Ecto neural progenitor cell (in vitro differentiated cells): ENCODE data around the gene TLE1.
"Not testable (repeated sequence)": the region's sequence is repeated elsewhere in the genome, so short reads cannot be mapped to it uniquely, and the experiment has no call there.

Source experiments
- DNase-seq: peaks from one replicate; pipeline ENCODE4 v3.0.0-alpha.2; 2018; ENCODE audit warnings: low spot score

TLE1 gene

DNA sequence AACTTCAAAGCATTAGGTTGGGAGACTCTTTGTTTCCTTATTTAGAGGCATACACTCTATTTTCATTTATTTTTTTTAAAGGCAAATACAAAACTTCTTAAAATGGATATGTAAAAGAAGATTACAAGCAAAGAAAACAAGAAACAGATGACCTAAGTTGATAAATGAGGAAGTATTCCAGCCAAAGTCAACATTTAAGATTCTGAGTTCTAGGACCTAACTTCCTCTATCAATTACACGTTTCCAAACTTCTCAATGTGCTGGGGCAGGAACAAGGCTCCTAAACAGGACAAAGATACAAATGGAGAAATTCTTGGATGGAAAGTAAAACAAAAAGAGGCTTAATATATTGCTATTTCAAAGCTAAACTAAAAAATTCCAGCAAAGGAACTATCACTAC lies 89.5 kb downstream of the TLE1 start:
- DNase-seq = no peak

DNA sequence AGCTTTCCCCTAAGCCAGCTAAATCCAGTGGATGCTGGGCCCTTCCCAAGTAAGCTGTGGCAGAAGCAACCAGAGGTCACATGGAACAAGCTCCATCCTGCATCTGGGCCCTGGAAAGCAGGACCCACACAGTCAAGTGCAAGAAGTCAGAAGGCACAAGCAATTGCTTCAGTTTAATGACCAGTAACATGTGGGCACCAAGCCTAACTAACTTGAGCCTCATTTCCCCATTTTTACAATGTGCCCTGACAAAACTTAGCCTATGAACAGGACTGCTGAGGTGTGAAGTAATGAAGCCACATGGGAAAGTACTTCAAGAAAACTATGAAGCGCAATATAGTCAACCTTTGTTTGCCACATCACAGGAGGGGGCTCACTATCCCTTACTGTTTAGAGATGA lies 90.5 kb downstream of the TLE1 start:
- DNase-seq = no peak

DNA sequence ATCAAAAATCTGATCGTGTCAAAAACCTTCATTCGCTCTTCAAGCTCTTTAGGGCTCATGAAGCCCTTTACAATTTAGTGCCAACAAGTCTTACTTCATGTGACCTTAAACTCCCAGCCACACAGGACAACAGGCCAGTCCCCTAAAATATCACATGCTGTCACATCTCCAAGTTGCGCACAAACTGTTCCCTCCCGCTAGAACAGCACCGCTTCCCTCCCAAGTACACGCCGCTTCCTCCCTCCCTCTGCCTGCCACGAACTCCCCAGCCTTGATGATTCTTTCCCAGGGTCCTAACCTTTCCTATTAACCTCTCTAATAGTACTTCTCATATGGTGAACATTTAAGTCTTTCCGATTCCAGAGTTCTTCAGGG lies 91.2 kb downstream of the TLE1 start:
- DNase-seq = no peak

DNA sequence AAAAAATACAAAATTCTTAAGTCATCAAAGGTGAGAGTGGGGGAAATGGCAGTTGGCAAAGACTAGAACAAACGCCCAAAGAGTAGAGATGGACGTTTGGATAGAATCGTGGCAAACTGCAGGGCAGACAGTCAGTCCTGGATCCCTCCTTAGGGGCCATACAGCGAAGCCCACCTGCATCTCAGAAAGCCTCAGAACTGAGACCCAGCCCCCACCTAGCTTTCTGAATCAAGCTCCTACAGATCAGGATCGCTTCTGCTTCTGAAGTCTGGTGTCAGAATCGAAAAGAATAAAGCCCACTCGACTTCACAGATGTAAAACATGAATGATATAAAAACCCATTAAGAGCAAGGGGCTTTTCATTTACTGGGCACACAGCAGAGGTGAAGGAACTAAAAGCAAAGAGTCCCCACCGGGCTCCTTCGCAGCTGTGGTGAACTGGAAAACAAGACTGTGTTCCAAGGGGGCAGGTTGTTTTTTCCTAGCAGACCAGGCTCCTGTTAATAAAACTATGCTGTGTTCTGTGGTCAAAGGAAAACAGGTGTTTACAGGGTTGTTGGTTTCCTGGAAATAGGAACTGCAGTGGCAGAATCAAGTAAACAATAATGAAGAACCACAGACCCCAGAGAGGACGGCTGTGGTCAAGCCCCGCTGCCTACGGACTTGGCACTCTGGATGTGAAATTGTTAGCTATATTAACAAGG lies 91.8 kb downstream of the TLE1 start:
- no peak for DNase-seq

DNA sequence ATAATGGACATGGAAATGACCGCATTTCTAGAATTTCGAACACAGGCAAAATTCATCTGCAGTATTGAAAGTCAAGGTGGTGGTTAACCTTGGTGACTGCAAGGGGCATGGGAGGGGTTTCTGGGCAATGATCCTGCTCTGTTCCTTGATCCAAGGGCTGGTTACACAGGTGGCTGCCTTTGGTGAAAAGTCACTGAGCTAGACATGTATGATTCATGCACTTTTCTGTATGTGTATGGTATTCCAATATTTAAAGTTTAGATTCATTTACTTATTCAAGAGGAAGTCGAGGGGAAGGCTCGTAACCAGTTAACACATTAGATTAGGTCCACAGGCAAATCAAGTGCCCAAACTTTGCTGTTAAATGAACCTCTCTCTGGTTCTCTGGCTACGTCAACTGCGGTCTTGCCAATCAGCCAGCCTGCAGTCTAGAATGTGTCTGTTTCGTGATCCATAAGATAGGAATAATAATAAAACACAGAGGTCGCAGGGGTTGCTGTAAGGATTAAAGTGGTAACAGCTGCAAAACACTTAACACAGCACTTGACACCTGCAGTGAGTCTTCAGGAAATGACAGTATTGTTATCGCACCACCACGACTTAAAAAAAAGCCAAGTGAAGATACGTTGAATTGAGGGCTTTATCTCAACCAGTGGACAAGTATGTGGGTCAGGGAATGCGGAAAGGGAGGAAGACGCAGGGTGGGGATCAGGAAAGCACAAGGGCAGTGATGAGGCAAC lies 92.5 kb downstream of the TLE1 start:
- DNase-seq = no peak

DNA sequence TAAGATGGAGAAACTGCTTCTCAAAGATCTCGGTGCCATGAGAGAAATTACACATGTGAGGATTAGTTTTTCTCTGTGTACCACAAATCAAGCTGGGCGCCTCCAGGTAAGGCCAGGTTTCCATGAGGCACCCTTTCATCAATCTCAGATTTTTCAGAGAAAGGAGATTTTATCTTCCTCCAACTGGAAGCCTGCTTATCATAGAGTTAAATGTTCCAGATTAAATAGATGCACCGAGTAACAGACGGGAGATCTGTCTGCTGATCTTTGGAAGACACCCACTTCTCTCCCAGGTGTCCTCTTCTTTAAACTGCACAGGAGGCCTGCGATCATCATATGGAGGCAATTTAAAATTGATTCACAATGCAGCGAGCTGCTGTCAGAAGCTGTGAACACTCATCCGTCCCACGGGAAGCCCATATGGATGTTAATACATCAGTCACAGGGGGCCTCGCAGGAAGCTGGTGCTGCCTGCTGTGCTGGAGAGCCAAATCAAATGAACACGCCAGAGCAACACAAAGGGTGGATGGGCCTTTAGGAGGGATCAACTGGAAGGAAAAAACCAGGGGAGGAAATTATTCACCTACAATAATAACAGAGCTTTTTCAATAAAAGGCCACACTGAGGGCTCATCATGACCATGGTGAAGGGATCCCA lies 93.3 kb downstream of the TLE1 start:
- no peak for DNase-seq

DNA sequence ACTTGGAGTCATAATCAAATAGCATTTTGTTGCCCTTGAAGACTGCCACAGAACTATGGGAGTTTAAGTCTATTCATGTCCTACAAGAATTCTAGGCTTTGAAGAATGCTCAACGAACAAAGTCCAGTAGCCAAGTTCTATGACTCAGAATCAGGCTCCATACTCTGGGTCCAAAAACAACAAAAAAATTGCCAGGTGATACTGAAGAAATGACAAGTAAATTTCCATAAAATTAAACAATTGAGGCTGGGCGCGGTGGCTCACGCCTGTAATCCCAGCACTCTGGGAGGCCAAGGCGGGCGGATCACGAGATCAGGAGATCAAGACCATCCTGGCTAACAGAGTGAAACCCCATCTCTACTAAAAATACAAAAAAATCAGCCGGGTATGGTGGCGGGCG lies 94.1 kb downstream of the TLE1 start:
- not testable (repeated sequence) for DNase-seq

DNA sequence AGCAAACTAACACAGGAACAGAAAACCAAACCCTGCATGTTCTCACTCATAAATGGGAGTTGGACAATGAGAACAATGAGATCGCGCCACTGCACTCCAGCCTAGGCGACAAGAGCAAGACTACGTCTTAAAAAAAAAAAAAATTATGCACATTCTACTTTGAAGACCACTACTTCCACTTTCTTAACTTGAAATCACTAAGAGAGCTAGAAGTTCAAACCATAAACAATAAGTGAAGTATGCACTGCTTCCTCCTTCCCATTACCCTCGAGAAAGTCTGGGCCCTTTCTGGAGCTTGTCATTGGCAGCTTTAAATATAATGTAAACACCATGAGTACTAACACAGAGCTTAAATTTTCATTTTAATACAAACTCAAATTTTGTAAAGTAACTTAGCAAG lies 94.9 kb downstream of the TLE1 start:
- DNase-seq = no peak

DNA sequence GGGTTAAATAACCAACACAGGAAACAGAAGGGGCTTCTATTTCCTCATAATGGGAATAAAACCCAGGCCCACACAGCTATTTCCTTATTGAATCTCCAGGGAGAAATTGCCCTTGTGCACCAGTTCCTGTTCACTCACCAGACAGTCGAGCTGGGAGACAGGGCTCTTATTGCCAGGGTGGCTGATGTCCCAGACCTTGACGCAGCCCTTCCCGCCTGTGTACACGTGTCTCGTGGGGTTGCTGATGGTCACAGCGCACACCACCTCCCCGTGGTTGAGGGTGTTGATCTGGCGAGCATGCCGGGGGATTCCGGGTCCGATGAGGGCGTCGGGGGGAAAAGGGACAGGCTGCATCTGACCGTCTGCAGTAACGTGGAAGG lies 96.5 kb downstream of the TLE1 start:
- no peak for DNase-seq

DNA sequence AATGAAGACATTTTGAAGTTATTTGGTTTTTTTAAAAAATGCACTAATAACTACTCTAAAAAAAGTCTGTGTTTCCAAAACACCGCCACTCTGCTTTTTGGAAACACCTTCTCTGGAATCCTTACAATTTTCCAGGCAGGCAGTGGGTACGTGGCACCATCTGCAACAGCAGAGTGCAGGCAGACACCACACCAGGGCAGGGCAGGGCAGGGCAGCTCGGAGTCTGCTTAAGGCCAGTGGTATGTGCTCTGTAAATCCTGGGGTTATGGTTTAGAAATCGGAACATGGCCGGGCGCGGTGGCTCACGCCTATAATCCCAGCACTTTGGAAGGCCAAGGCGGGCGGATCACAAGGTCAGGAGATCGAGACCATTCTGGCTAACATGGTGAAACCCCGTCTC lies 97.6 kb downstream of the TLE1 start:
- DNase-seq = no peak

DNA sequence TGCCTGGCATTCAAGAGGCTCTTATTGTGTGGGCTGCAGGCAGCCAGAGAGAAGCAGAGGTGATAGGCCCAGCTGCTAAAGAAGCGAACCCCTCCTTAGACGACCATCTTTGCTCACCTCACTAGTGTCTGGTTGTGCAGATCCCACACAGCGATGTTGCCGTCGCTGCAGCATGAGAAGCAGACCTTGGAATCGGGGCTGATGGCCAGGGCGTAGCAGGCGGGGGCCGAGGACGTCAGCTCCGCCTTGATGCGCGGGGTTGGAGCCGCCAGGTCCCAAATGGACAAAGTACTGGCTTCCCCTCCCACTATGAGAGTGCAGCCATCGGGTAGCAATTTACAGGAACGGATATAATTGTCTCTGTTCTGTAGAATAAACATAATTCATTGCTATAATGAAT lies 98.7 kb downstream of the TLE1 start:
- DNase-seq = no peak

DNA sequence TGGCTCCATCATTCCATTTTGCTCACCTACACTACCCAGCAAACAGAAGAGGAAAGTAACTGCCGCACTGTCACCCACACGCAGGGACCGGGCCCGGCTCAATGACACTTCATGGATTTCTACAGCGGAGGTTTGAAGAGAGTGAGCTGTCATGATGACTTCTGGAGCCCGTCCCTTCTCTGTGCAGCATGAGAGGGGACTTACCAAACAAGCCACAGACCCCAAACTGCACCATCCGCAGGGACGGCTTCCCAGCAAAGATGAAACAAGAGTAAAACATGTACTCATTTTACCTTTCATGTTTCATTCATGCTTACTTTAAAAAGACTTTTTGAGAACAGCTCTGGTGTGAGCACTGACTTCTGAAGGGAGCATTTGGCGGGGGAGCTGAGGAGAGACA lies 99.5 kb downstream of the TLE1 start:
- no peak for DNase-seq

DNA sequence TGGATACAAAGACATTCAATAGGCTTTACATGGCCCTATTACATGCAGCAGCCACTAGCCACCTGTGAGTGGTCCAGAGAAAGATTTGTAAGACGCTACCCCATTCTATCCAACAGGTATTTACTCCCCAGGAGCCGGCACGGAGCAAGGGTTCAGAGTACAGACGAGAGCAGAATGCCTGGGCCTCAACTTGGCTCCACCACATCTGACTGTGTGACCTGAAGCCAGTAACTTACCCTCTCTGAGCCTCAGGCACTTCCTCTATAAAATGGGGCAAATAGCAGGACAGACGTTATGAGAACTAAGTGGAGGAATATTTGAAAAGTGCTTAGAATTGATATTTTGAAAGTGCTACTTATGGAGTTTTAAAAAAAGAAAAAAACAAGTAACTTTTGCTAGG lies 100.0 kb downstream of the TLE1 start:
- no peak for DNase-seq

DNA sequence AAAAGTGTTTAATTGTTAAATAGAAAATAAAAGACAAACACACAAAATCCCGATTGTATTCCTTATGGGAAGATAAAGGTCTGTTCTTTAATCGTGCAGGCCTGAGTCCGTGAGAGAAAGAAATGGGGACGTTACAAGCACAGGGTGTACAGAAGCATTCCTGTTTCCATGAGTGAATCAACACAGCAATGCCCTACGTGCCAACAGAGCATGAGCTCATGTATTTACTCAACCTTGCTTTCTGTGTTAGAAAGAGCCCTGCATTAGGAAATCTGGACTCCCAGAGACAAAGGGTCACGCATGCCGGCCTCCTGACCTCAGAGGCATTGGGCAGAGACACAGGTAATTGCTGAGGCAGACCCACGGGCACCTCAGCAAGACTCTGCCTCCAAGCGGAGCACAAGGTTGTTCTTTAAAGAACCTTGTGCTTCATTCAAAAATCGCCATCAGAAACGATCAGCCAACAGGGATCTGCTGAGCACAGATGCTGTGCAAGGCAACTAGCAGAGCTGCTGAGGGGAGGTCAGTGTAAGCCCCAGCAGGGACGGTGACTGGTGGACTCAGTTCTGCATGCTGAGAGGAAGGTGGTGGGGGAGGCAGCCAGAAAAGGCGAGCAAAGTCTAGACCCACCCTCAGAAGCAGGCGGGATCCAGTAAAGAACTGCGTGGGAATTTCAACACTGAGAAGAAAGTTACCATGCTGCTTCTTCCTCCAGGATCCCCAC lies 101.0 kb downstream of the TLE1 start:
- DNase-seq = no peak

DNA sequence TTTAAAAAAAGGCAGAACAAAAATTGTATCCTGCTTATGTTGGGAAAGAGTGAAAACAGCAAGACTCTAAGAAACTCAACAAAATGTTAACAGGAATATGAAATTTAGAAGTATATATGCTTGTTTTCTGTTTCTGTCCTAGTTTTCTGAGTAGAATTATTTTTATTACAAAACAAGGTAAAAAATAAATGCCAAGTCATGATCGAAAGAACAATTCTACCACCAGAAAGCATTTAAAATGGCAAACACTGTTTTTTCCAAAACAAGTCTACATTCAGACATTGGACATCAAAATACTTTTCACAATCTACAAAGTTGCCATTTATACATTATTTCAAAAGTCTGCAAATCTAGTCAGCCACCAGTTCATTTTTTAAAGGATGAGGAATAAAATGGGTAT lies 102.6 kb downstream of the TLE1 start:
- no peak for DNase-seq

DNA sequence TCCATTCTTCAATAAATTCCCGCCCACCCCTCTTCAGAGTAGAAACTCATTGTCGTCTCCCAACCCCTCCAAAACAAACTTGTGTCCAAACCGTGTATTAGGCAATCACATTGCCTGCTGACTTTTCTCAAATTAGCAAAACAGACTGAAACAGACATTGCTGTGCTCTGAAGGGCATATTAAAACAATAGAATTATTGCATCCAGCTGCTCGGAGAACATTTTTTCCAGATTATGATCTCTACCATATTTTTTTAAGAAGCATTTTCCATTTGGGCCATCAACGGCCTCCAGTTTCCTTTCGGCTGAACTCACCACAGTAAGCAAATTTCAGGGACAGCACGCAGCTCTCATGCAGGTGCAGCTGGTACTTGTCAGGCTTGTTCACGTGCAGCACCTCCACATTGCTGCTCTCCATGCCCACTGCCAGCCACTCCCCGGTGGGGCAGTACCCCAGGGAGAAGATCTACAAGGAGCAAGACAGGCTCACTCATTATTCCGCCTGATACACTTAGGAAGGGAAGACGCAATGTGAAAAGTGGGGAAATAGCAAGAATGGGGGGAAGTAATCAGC lies 104.1 kb downstream of the TLE1 start:
- no peak for DNase-seq

DNA sequence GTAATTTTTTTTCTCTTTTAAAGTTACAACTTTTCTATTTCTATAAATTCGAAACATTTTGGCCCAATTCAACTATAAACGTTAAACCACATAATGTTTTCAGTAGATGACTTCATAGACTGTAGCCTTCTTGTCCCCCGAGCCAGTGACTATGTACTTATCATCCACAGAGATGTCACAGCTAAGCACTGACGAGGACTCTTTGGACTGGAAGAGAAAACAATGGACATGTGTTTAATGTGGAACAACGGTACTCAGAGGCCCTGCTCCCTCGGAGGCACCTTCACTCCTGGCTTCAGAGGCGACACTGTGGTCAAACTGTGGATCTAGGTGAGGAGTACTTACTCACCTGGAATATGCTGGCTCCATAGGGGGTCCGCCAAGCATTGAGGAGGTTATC lies 105.2 kb downstream of the TLE1 start:
- DNase-seq = no peak

DNA sequence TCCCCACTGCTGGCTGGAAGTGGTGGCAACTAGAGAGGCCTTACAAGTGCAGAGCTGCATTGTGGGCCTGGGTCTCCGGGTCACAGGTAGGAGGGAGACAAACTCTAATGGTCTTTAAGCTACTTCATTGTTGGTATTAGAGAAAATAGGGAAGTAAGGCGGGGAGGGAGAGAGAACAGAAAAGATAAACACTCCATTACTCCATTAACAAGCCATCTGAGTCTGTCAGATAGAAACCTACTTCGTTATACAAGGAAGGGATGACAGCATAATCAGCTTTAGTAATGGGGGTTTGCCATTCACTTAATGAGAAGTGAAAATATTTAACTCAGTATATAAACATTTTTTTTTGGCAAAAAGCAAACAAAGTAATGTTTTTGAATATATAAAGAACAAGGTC lies 107.4 kb downstream of the TLE1 start:
- no peak for DNase-seq

DNA sequence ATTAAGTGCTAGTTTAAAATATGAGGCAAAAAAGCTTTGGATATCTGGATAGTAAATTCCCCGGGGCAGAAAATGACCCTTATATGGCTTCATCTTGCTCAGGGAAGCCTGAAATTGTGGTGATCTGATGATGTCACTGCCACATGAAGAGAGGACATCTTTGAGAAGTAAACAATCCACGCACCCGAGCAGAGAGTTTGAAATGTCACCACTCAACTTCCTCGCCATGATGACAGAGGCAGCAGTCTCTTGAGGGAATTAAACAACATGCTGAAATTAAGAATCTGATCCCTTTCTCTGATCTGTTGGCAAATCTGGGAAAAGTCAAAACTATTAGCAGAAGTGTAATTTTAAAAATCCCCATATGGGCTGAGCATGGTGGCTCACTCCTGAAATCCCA lies 110.0 kb downstream of the TLE1 start:
- DNase-seq = no peak

DNA sequence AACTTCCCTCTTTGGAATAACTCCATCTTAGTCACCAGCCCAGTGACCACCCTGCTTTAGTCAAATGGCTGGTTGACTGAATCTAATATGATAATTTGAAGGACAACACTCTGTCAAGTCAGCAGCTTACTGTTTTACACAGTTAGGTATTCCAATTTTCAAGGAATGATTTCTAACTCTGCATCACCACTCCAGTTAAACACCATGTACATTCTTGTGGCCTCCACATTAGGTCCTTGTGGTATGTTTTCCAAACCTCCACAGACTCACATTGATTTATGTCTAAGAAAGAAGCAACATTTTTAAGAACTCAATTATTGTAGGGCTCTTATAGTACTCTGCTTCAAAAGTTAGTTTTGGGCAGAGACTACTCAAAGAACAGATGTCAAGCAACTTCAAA lies 110.7 kb downstream of the TLE1 start:
- no peak for DNase-seq

DNA sequence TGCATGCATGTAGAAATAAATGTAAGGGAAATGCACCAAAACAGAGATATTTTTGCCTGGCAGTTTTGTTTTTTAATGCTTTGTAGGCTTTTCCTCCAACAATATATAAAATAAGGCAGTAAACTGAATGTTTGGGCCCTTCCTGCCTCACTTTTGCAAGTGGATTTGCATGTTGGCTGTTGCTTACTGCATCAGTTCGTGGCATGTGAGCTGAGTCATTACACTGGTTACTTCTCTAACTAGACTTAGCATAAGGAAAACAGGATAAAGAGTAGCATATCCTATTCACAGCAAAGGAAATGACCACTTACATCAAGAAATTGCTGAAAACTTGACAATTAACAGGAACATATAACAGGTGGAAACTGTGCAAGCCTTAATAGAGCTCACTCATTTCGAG lies 113.4 kb downstream of the TLE1 start:
- DNase-seq = no peak

DNA sequence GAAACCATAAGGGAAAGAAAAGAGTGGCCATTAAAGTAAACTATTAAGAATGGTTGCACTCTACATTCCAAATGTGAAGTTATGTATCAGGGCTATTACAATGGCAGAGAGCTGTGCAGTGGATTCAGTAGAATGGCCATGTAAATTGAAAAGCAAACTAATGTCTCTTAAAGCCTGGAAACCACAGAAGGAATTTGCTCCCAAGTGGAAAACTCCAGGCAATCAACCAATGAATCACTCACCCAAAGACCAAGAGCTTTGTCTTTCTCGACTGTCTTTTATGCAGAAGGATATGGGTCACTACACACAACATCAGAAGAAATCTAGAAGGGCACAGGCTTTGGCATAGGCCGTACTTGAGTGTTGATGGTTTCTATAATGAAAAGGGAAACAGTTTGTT lies 114.9 kb downstream of the TLE1 start:
- no peak for DNase-seq
